ENCODE measurements around the gene PLPPR4. TPM values are rescaled to one million over a fixed set of nuclear protein-coding genes. Genes with fewer than 3 reads are reported as not detected.

PLPPR4 gene
- total and polyA plus RNA-seq, 2 of the 4 experiments (the other 2 are of a cell fraction) = 4.5 to 7.0 TPM

DNA sequence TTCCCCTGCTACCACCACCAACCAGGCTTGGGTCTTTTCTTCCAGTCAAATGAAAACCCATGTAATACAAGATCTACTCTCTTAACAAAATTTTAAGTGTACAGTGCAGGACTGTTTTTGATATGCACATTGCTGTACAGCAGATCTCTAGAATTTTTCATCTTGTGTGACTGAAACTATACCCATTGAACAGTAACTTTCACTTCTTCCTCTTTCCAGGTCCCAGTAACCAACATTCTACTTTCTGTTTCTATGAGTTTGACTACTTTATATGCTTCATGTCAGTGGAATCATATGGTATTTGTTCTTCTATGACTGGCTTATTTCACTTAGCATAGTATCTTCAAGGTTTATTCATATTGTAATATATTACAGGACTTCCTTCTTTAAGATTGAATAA lies 45.3 kb upstream of the PLPPR4 start:
- Histone ChIP-seq H4K8ac (ENCODE audit: low read depth in 2 of 2, low read length in 2 of 2) (no peak overlapping the region), H3K9me1 (ENCODE audit: insufficient read depth, low read length) (no peaks in the 10 kb centered on the region), H2AK9ac (replicated peaks; ENCODE audit: low read depth, low read length, poor library complexity) (no peak overlapping the region), H3K4me1 (ENCODE audit: control insufficient read depth, insufficient read depth, low read length) (no peaks in the 10 kb centered on the region; the same call in 1 of the 2 replicates), H3K9me3 (ENCODE audit: control insufficient read depth, insufficient read depth, low read length) (no peaks in the 10 kb centered on the region; the same call in 1 of the 2 replicates), H3K27ac (ENCODE audit: insufficient read depth, low read length) (no peak overlapping the region), H3K36me3 (ENCODE audit: control insufficient read depth, insufficient read depth, low read length) (no peaks in the 10 kb centered on the region), H2BK20ac (ENCODE audit: low read depth, low read length) (no peak overlapping the region), H3K56ac (ENCODE audit: extremely low read depth, insufficient read depth, low read length) (no peak overlapping the region), H2AK5ac (ENCODE audit: low read depth, low read length) (no peak overlapping the region), H3K4ac (ENCODE audit: low read depth, low read length) (no peak overlapping the region), H4K5ac (ENCODE audit: low read depth, low read length) (no peak overlapping the region), H2BK120ac (ENCODE audit: low read depth, low read length) (no peak overlapping the region), H2BK5ac (ENCODE audit: low read depth, low read length, poor library complexity, severe bottlenecking) (no peak overlapping the region), H3K9ac (ENCODE audit: low read depth, low read length) (no peak overlapping the region), H3K18ac (ENCODE audit: low read depth, low read length) (no peak overlapping the region), H3K79me1 (ENCODE audit: low read depth in 1 of 2, low read length in 2 of 2) (no peaks in the 10 kb centered on the region), H3K23ac (ENCODE audit: low read depth, low read length) (no peak overlapping the region), H4K91ac (ENCODE audit: insufficient read depth, low read depth, low read length) (no peak overlapping the region), H2BK15ac (ENCODE audit: low read depth, low read length) (no peak overlapping the region), H4K20me1 (ENCODE audit: insufficient read depth, low read length) (no peaks in the 10 kb centered on the region), H2AFZ (replicated peaks; ENCODE audit: low read length, poor library complexity) (no peak overlapping the region), H3K27me3 (ENCODE audit: control insufficient read depth, insufficient read depth, low read length) (no peaks in the 10 kb centered on the region), H3K14ac (replicated peaks; ENCODE audit: low read depth, low read length) (no peak overlapping the region), H3K4me3 (ENCODE audit: insufficient read depth, low read depth, low read length) (no peak overlapping the region), H3K4me2 (ENCODE audit: low read depth, low read length) (no peak overlapping the region)
- no peak for ATAC-seq (ENCODE audit: low read depth)
- TF ChIP-seq CHD1 (IDR thresholded peaks at IDR 0.05; ENCODE audit: low read depth, low read length) = no peak
- no peak for TF ChIP-seq POLR2A (IDR thresholded peaks at IDR 0.05; ENCODE audit: low read depth, low read length)
- no peak for TF ChIP-seq RCOR1 (IDR thresholded peaks at IDR 0.05; ENCODE audit: insufficient replicate concordance, low read length)
- no peak for TF ChIP-seq MXI1 (IDR thresholded peaks at IDR 0.05; ENCODE audit: borderline replicate concordance, low read depth, low read length)
- TF ChIP-seq NFE2L2 (IDR thresholded peaks at IDR 0.05; ENCODE audit: low read depth, low read length) = no peak
- TF ChIP-seq, protein P1, sequence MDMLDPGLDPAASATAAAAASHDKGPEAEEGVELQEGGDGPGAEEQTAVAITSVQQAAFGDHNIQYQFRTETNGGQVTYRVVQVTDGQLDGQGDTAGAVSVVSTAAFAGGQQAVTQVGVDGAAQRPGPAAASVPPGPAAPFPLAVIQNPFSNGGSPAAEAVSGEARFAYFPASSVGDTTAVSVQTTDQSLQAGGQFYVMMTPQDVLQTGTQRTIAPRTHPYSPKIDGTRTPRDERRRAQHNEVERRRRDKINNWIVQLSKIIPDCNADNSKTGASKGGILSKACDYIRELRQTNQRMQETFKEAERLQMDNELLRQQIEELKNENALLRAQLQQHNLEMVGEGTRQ (IDR thresholded peaks at IDR 0.05; ENCODE audit: low read depth, low read length) = no peak
- TF ChIP-seq, protein P2, sequence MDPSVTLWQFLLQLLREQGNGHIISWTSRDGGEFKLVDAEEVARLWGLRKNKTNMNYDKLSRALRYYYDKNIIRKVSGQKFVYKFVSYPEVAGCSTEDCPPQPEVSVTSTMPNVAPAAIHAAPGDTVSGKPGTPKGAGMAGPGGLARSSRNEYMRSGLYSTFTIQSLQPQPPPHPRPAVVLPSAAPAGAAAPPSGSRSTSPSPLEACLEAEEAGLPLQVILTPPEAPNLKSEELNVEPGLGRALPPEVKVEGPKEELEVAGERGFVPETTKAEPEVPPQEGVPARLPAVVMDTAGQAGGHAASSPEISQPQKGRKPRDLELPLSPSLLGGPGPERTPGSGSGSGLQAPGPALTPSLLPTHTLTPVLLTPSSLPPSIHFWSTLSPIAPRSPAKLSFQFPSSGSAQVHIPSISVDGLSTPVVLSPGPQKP (IDR thresholded peaks at IDR 0.05; ENCODE audit: borderline replicate concordance, low read depth, low read length) = no peak
- no peak for TF ChIP-seq MAZ (IDR thresholded peaks at IDR 0.05; ENCODE audit: borderline replicate concordance, low read depth, low read length)
- TF ChIP-seq SMC3 (IDR thresholded peaks at IDR 0.05; ENCODE audit: low read depth, low read length) = no peak
- TF ChIP-seq FOS (IDR thresholded peaks at IDR 0.05; ENCODE audit: low read depth, low read length) = no peak
- TF ChIP-seq BHLHE40 (IDR thresholded peaks at IDR 0.05; ENCODE audit: low read depth, low read length) = no peak
- TF ChIP-seq CTCF (conservative IDR thresholded peaks at IDR 0.05; ENCODE audit: low read depth, low read length) = no peak
- BruUV-seq (replicated peaks) = no TSS peak
- POLR2A ChIA-PET (ENCODE audit: unreplicated experiment) = no interaction called here
- CTCF ChIA-PET = no interaction called here
- dilution Hi-C loops (cut with HindIII; ENCODE audit: low sequenced_read_pairs, unreplicated experiment) = no loop called here
- in situ Hi-C loops (cut with MboI; ENCODE audit: low sequenced_read_pairs) = no loop called here
- no peak for DNase-seq
- intact Hi-C loops (cut with micrococcal nuclease) = no loop called here

Measured in IMR-90 (cell line).